ENCODE measurements around the gene DUSP9. TPM values are rescaled to one million over a fixed set of nuclear protein-coding genes. Genes with fewer than 3 reads are reported as not detected.

Gene DUSP9
- total and polyA plus RNA-seq, 10 of the 15 experiments (the other 5 are each of a cell fraction or from before 2014, with no cell fraction given): 0.10 TPM; not detected in 9

- CTCF ChIA-PET: no interaction called here
- no peak overlapping the region for H2AFZ ChIP-seq (ENCODE audit: control insufficient read depth, low read depth, low read length)
- WGBS (ENCODE audit: insufficient coverage, insufficient replicate concordance, low lambda C conversion rate, missing lambda C conversion rate): 48% methylated on average over 15 of the region's 15 CpGs
- no peak overlapping the region for H3K4me2 ChIP-seq (ENCODE audit: control insufficient read depth, insufficient read depth)
- 0 out of 4 replicates have a peak, but pooled peaks cover 0 to 2% of the 10 kb centered on the region in 2 experiments for H3K27me3 ChIP-seq (replicated peaks in 1 of 2; ENCODE audit: control insufficient read depth in 2 of 2, insufficient read depth in 2 of 2, low read length in 1 of 2)
- H3K79me2 ChIP-seq (ENCODE audit: control insufficient read depth, insufficient read depth, low read length): no peaks in the 10 kb centered on the region
- no peak for DNase-seq (ENCODE audit: low read depth, low spot score)
- no peaks in the 10 kb centered on the region; the same call in 2 of the 3 replicates for H3K9me3 ChIP-seq (replicated peaks; ENCODE audit: control insufficient read depth, insufficient read depth, low read length)
- RAD21 ChIA-PET (ENCODE audit: unreplicated experiment): no interaction called here
- no peak overlapping the region for H3K9ac ChIP-seq (ENCODE audit: control insufficient read depth, insufficient read depth, low read length)
- H3K27ac ChIP-seq (ENCODE audit: control insufficient read depth, insufficient read depth): no peak overlapping the region
- intact Hi-C loops (cut with micrococcal nuclease; ENCODE audit: unreplicated experiment): no loop called here
- in situ Hi-C loops (cut with MboI): no loop called here
- SMC1A ChIA-PET (ENCODE audit: uncharacterized antibody, unreplicated experiment): no interaction called here
- H4K20me1 ChIP-seq (ENCODE audit: control insufficient read depth, insufficient read depth): no peaks in the 10 kb centered on the region
- FAIRE-seq: no peak
- no peaks in the 10 kb centered on the region for H3K36me3 ChIP-seq (ENCODE audit: control insufficient read depth in 2 of 2, insufficient read depth in 2 of 2, low read length in 1 of 2)
- no peak overlapping the region for H3K4me3 ChIP-seq
- TF ChIP-seq, protein P1, sequence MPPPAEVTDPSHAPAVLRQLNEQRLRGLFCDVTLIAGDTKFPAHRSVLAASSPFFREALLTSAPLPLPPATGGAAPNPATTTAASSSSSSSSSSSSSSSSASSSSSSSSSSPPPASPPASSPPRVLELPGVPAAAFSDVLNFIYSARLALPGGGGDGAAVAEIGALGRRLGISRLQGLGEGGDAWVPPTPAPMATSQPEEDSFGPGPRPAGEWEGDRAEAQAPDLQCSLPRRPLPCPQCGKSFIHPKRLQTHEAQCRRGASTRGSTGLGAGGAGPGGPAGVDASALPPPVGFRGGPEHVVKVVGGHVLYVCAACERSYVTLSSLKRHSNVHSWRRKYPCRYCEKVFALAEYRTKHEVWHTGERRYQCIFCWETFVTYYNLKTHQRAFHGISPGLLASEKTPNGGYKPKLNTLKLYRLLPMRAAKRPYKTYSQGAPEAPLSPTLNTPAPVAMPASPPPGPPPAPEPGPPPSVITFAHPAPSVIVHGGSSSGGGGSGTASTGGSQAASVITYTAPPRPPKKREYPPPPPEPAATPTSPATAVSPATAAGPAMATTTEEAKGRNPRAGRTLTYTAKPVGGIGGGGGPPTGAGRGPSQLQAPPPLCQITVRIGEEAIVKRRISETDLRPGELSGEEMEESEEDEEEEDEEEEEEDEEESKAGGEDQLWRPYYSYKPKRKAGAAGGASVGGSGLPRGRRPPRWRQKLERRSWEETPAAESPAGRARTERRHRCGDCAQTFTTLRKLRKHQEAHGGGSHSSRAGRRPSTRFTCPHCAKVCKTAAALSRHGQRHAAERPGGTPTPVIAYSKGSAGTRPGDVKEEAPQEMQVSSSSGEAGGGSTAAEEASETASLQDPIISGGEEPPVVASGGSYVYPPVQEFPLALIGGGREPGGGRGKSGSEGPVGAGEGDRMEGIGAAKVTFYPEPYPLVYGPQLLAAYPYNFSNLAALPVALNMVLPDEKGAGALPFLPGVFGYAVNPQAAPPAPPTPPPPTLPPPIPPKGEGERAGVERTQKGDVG (CRISPR knock-in tag; IDR thresholded peaks at IDR 0.05): no peak
- no peak for TF ChIP-seq RB1 (IDR thresholded peaks at IDR 0.05; ENCODE audit: borderline replicate concordance)
- TF ChIP-seq SRF (IDR thresholded peaks at IDR 0.05; ENCODE audit: low read depth in 2 of 2, low read length in 2 of 2): no peak
- TF ChIP-seq, protein P2, sequence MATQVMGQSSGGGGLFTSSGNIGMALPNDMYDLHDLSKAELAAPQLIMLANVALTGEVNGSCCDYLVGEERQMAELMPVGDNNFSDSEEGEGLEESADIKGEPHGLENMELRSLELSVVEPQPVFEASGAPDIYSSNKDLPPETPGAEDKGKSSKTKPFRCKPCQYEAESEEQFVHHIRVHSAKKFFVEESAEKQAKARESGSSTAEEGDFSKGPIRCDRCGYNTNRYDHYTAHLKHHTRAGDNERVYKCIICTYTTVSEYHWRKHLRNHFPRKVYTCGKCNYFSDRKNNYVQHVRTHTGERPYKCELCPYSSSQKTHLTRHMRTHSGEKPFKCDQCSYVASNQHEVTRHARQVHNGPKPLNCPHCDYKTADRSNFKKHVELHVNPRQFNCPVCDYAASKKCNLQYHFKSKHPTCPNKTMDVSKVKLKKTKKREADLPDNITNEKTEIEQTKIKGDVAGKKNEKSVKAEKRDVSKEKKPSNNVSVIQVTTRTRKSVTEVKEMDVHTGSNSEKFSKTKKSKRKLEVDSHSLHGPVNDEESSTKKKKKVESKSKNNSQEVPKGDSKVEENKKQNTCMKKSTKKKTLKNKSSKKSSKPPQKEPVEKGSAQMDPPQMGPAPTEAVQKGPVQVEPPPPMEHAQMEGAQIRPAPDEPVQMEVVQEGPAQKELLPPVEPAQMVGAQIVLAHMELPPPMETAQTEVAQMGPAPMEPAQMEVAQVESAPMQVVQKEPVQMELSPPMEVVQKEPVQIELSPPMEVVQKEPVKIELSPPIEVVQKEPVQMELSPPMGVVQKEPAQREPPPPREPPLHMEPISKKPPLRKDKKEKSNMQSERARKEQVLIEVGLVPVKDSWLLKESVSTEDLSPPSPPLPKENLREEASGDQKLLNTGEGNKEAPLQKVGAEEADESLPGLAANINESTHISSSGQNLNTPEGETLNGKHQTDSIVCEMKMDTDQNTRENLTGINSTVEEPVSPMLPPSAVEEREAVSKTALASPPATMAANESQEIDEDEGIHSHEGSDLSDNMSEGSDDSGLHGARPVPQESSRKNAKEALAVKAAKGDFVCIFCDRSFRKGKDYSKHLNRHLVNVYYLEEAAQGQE (IDR thresholded peaks at IDR 0.05; ENCODE audit: low read depth, low read length): no peak
- TF ChIP-seq ZNF384 (IDR thresholded peaks at IDR 0.05; ENCODE audit: borderline replicate concordance, low read depth, low read length): no peak
- no TSS peak for BruUV-seq (replicated peaks)
- no peak for ATAC-seq
- no peaks in the 10 kb centered on the region for H3K4me1 ChIP-seq (ENCODE audit: control insufficient read depth, insufficient read depth, low read length)
- POLR2A ChIA-PET: no interaction called here
Measured at GRCh38 chrX:153633607-153634180, 13.3 kb upstream of the DUSP9 start.

Data from GM12878 (cell line).